Activated naive CD4-positive, alpha-beta T cell treated with anti-CD3 and anti-CD28 coated beads, Interleukin-2, amount 10 ng/mL, durations not matched to agents 7 days and 5 days (primary cell): Measurements from ENCODE around the gene TTLL8.
A peak's percentile ranks its signal among the peaks of the same experiment; 100 is the strongest.
"Not testable (repeated sequence)": the region's sequence is repeated elsewhere in the genome, so short reads cannot be mapped to it uniquely, and the experiment has no call there.

Experiments
- CTCF ChIA-PET: fragments of 350-600 bp; sonication (Branson Sonifier 250); formaldehyde crosslinking; loops from one replicate; lab custom pipeline; 2021; ENCODE audit warnings: antibody characterized with exemption; lab: Charles Lee
- DNase-seq: peaks from one replicate; pipeline ENCODE4 v3.0.0-alpha.2; 2020
- H3K27ac Mint-ChIP-seq: one replicate; pipeline ENCODE4 v1.8.0; 2021; ENCODE audit warnings: mild to moderate bottlenecking, moderate library complexity, mixed read lengths
- H3K27me3 Mint-ChIP-seq: one replicate; pipeline ENCODE4 v1.8.0; 2021; ENCODE audit warnings: mild to moderate bottlenecking, mixed read lengths
- H3K36me3 Mint-ChIP-seq: one replicate; pipeline ENCODE4 v1.8.0; 2021; ENCODE audit warnings: mixed read lengths
- H3K4me1 Mint-ChIP-seq: one replicate; pipeline ENCODE4 v1.8.0; 2021; ENCODE audit warnings: mixed read lengths
- H3K4me3 Mint-ChIP-seq: one replicate; pipeline ENCODE4 v1.8.0; 2021; ENCODE audit warnings: mild to moderate bottlenecking, moderate library complexity, mixed read lengths
- H3K9me3 Mint-ChIP-seq: one replicate; pipeline ENCODE4 v1.8.0; 2021; ENCODE audit warnings: mixed read lengths

TTLL8 gene

DNA sequence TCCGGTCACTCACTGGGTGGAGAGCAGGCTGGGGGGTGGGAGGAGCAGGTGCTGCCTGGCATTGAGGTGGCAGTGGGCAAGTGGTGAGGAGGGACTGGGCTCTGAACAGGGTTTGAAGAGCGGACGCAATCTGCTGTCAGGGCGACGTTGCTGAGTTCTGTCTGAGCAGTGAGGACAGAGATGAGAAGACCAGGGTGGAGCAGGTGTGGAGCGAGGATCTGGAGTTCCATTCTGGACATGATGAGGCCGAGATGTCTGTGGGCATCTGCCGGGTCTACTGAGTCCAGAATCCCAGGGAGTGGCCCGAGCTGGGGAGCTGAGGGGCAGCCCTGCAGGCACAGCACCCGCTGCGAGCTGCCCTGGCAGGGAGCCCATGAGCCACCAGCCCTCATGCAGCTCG, 29.5 kb upstream of the TTLL8 start:
- H3K4me3 Mint-ChIP-seq = no peak overlapping the region
- no peak for DNase-seq
- H3K27ac Mint-ChIP-seq = no peak overlapping the region
- peaks cover 21% of the 10 kb centered on the region for H3K9me3 Mint-ChIP-seq
- H3K36me3 Mint-ChIP-seq = peaks cover 9% of the 10 kb centered on the region
- CTCF ChIA-PET = no interaction called here
- peaks cover 32% of the 10 kb centered on the region for H3K27me3 Mint-ChIP-seq
- peaks cover 11% of the 10 kb centered on the region for H3K4me1 Mint-ChIP-seq

DNA sequence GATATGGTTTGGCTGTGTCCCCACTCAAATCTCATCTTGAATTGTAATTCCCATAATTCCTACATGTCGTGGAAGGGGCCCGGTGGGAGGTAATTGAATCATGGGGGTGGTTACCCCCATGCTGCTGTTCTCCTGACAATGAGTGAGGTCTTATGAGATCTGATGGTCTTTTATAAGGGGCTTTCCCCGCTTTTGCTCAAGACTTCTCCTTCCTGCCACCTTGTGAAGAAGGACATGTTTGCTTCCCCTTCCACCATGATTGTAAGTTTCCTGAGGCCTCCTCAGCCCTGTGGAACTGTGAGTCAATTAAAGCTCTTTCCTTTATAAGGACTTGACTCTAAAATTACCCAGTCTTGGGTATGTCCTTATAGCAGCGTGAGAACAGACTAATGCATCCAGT, 28.9 kb upstream of the TTLL8 start:
- CTCF ChIA-PET, H3K4me3 Mint-ChIP-seq: not testable (repeated sequence)

GRCh38 chr22:50086526-50086925, 28.4 kb upstream of the TTLL8 start:
- Mint-ChIP-seq H3K4me3 (no peak overlapping the region), H3K9me3 (peaks cover 21% of the 10 kb centered on the region)
- CTCF ChIA-PET = interaction anchor here (0.7 kb wide), 1 partner anchor 77 kb away, joined by 3 read pairs; no protein-coding TSS in a partner anchor

More for the DNA sequence above, 28.9 kb upstream of the TTLL8 start:
- DNase-seq, H3K27ac Mint-ChIP-seq, H3K36me3 Mint-ChIP-seq: not testable (repeated sequence)
- H3K4me1 Mint-ChIP-seq = peaks cover 11% of the 10 kb centered on the region
- peaks cover 33% of the 10 kb centered on the region for H3K27me3 Mint-ChIP-seq
- peaks cover 21% of the 10 kb centered on the region for H3K9me3 Mint-ChIP-seq

GRCh38 chr22:50085211-50085972, 27.3 kb upstream of the TTLL8 start, which contains the start of gene MLC1:
TSS of gene MLC1 (minus strand) at chr22:50085426. CDS start at chr22:50084902, 524 bp downstream.
- Mint-ChIP-seq H3K4me3 (peak within 1 kb of the TSS; percentile 25), H3K4me1 (peaks cover 11% of the 10 kb centered on the region), H3K27me3 (peaks cover 31% of the 10 kb centered on the region), H3K36me3 (peaks cover 9% of the 10 kb centered on the region), H3K27ac (peak within 1 kb of the TSS; percentile 4), H3K9me3 (peaks cover 19% of the 10 kb centered on the region)
- peak; percentile 24 for DNase-seq
- CTCF ChIA-PET = interaction anchor here (0.7 to 1.2 kb wide), 4 partner anchors 55 to 158 kb away, joined by 3 to 4 read pairs (median 3); no protein-coding TSS in a partner anchor

More at GRCh38 chr22:50086526-50086925, 28.4 kb upstream of the TTLL8 start:
- Mint-ChIP-seq H3K27me3 (peaks cover 28% of the 10 kb centered on the region), H3K27ac (no peak overlapping the region), H3K4me1 (peaks cover 11% of the 10 kb centered on the region), H3K36me3 (peaks cover 9% of the 10 kb centered on the region)
- DNase-seq = no peak

DNA sequence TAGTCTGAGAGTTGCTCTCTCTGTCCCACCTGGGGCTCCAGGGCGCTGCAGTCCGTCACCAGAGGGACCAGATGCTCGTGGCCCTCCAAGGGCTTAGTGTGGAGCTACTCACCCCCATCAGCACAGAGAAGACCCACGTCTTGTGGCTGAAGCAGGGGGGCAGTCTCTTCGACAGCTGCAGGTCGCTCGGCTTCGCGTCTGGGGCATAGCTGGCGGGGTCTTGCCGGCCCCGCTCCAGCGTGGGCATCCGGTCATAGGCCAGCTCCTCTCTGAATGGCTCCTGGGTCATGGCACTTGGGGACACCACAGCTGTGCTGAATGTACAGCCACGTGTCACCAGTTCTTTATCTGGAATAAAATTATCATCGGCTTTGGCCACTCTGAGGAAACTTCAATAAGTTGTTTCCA, 26.5 kb upstream of the TTLL8 start:
- peaks cover 9% of the 10 kb centered on the region for H3K36me3 Mint-ChIP-seq
- H3K27me3 Mint-ChIP-seq = peaks cover 28% of the 10 kb centered on the region
- H3K4me3 Mint-ChIP-seq = no peak overlapping the region
- no peak for DNase-seq
- no peak overlapping the region for H3K27ac Mint-ChIP-seq
- peaks cover 17% of the 10 kb centered on the region for H3K9me3 Mint-ChIP-seq
- peaks cover 11% of the 10 kb centered on the region for H3K4me1 Mint-ChIP-seq
- CTCF ChIA-PET = interaction anchor here (0.8 to 1.2 kb wide), 3 partner anchors 54 to 157 kb away, joined by 3 to 4 read pairs (median 3); no protein-coding TSS in a partner anchor

- H3K9me3 Mint-ChIP-seq = peaks cover 12% of the 10 kb centered on the region
- peaks cover 28% of the 10 kb centered on the region for H3K27me3 Mint-ChIP-seq
- peaks cover 11% of the 10 kb centered on the region for H3K4me1 Mint-ChIP-seq
- peaks cover 9% of the 10 kb centered on the region for H3K36me3 Mint-ChIP-seq
- no peak overlapping the region for H3K27ac Mint-ChIP-seq
- CTCF ChIA-PET = interaction anchor here (0.8 to 1.2 kb wide), 2 partner anchors 54 to 154 kb away, joined by 3 to 4 read pairs; no protein-coding TSS in a partner anchor
- no peak overlapping the region for H3K4me3 Mint-ChIP-seq
- DNase-seq = no peak
Observed at GRCh38 chr22:50084080-50084477, 26.0 kb upstream of the TTLL8 start.

DNA sequence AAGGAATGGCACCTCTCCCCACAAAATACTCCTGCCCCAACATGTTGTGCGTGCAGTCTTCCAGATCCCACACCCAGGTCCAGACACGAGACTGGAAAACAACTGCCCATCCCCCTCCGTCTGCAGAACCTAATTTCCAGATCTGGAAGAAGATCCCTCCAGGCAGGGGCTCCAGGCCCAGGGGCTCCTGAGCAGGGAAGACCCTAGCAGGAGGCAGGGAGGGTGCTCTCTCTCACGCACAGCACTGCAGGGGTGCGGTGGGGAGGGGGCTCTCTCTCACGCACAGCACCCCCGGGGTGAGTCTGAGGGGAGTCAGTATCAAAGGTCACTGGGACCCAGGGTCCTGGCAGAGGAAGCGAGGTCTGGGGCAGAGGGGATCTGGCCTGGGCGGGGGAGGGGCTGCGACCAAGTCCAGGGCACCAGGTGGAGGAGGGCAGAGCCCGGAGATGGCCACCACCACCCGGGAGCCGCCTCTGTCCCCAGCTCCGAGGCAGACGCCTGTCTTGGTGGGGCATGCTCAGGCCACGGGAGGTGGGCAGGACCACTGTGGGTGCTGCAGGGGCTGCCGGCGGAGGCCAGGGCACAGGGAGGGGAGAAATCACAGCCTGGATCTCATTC, 25.5 kb upstream of the TTLL8 start:
- peaks cover 12% of the 10 kb centered on the region for H3K9me3 Mint-ChIP-seq
- no peak overlapping the region for H3K27ac Mint-ChIP-seq
- H3K36me3 Mint-ChIP-seq = peaks cover 9% of the 10 kb centered on the region
- H3K4me3 Mint-ChIP-seq = no peak overlapping the region
- CTCF ChIA-PET = no interaction called here
- H3K27me3 Mint-ChIP-seq = peaks cover 28% of the 10 kb centered on the region
- DNase-seq = no peak
- peaks cover 11% of the 10 kb centered on the region for H3K4me1 Mint-ChIP-seq

- no peak for DNase-seq
- Mint-ChIP-seq H3K4me1 (peaks cover 11% of the 10 kb centered on the region), H3K9me3 (peaks cover 12% of the 10 kb centered on the region), H3K27ac (no peak overlapping the region), H3K27me3 (peaks cover 28% of the 10 kb centered on the region), H3K4me3 (no peak overlapping the region), H3K36me3 (peaks cover 9% of the 10 kb centered on the region)
- CTCF ChIA-PET = no interaction called here
Observed at GRCh38 chr22:50082961-50083461, 24.9 kb upstream of the TTLL8 start.

DNA sequence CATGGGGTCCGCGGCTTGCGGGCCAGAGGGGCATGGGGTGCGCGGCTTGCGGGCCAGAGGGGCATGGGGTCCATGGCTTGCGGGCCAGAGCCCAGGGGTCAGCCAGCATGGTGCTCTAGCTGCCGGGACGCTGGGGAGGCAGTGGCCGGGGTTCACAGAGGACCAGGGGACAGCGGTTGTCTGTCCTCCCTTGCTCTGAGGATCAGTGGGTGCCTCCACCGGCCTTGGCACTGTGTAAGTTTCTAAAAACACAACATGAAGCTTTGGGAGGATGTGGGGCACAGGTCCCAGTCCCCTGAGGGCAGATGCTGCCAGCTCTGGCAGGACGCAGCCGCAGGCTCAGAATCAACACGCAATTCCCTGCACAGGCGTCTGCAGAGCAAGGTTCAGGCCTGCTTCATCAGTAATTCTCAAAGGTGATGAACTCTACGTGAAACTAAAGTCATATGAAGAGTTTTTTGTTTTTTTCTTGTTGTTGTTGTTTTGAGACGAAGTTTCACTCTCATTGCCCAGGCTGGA, 24.2 kb upstream of the TTLL8 start:
- DNase-seq = no peak
- H3K9me3 Mint-ChIP-seq = peaks cover 8% of the 10 kb centered on the region
- peaks cover 11% of the 10 kb centered on the region for H3K4me1 Mint-ChIP-seq
- H3K27ac Mint-ChIP-seq = no peak overlapping the region
- no peak overlapping the region for H3K4me3 Mint-ChIP-seq
- CTCF ChIA-PET = no interaction called here
- H3K27me3 Mint-ChIP-seq = peaks cover 28% of the 10 kb centered on the region
- H3K36me3 Mint-ChIP-seq = peaks cover 6% of the 10 kb centered on the region

DNA sequence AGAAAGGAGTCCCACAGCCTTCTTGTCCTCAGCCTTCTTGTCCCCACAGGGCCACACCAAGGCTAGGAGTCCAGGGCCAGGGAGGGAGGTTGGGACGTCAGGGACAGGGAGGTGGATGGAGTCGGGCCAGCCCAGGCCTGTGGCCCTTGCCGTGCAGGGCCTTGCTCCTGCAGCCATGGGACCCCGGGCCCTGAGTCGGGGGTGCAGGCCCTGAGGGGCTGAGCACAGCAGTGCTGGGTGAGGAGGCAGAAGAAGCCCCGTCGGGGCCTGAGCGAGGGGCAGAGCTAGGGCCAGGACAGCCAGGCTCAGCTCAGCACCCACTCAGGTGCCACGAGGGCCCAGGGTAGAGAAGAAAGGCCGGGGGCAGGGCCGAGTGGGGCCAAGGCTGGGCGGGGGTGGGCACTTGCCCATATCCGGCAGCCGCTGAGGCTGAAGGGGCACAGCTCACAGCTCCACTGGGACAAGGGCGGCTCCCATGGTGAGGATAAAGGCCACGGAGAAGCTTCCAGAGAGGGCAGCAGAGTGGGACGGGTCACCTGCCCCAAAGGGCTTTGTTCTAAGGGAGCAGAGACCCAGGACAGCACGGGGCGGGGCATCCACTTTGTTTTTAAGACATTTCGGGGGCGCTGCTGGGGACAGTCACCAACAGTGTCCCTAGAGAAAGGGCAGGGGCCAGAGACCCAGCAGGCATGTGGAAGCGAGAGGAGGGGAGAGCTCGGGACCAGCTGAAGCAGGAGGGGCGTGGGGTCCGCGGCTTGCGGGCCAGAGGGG, 23.5 kb upstream of the TTLL8 start:
- DNase-seq = no peak
- peaks cover 1% of the 10 kb centered on the region for H3K36me3 Mint-ChIP-seq
- H3K4me1 Mint-ChIP-seq = peaks cover 11% of the 10 kb centered on the region
- CTCF ChIA-PET = no interaction called here
- H3K27me3 Mint-ChIP-seq = peaks cover 28% of the 10 kb centered on the region
- H3K4me3 Mint-ChIP-seq = no peak overlapping the region
- H3K27ac Mint-ChIP-seq = no peak overlapping the region
- peaks cover 1% of the 10 kb centered on the region for H3K9me3 Mint-ChIP-seq

DNA sequence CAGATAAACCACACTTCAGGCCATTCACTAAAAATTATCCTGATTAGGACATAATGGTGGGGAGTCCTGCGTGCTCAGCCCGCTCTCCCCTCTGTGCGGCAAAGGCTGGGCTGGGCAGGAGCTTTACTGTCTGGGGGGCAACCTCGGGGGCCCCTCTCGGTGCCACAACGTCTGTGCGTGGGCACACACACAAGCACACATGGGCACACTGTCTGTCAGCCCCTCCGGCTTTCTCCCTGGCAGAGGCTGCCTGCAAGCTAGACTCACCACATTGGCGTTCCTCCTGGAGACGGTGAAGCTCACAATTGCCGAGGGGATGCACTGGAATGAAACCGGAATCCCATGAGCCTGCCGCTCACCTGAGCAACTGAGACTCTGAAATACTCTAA, 22.0 kb upstream of the TTLL8 start:
- Mint-ChIP-seq H3K27me3 (peaks cover 28% of the 10 kb centered on the region), H3K4me3 (no peak overlapping the region), H3K27ac (no peak overlapping the region), H3K4me1 (peaks cover 4% of the 10 kb centered on the region), H3K9me3 (no peaks in the 10 kb centered on the region), H3K36me3 (no peaks in the 10 kb centered on the region)
- no peak for DNase-seq
- CTCF ChIA-PET = no interaction called here

- CTCF ChIA-PET = no interaction called here
- Mint-ChIP-seq H3K27ac (no peak overlapping the region), H3K4me3 (no peak overlapping the region), H3K9me3 (no peaks in the 10 kb centered on the region), H3K4me1 (no peaks in the 10 kb centered on the region), H3K27me3 (peaks cover 24% of the 10 kb centered on the region), H3K36me3 (no peaks in the 10 kb centered on the region)
- no peak for DNase-seq
Observed at GRCh38 chr22:50078761-50079160, 20.7 kb upstream of the TTLL8 start.

DNA sequence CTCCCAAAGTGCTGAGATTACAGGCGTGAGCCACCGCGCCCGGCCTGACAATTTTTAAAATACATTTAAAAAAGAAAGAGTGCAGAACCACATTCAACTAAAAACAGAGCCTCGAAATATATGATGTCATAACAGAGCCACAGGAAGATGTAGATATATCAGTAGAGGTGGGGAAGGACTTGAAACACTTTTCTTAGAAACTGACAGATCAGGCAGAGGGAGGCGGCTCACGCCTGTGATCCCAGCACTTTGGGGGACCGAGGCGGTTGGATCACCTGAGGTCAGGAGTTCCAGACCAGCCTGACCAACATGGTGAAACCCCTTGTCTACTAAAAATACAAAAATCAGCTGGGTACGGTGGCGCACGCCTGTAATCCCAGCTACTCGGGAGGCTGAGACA, 20.1 kb upstream of the TTLL8 start:
- H3K27me3 Mint-ChIP-seq = peaks cover 19% of the 10 kb centered on the region
- CTCF ChIA-PET = no interaction called here
- no peaks in the 10 kb centered on the region for H3K4me1 Mint-ChIP-seq
- no peak for DNase-seq
- no peaks in the 10 kb centered on the region for H3K36me3 Mint-ChIP-seq
- no peak overlapping the region for H3K4me3 Mint-ChIP-seq
- no peaks in the 10 kb centered on the region for H3K9me3 Mint-ChIP-seq
- H3K27ac Mint-ChIP-seq = no peak overlapping the region
